Measurements from ENCODE around the gene HNRNPL.

- TF ChIP-seq CTCF (conservative IDR thresholded peaks at IDR 0.05) (no peak), EZH2 (IDR thresholded peaks at IDR 0.05; ENCODE audit: low read depth) (no peak)
These were observed 20.8 kb upstream of the HNRNPL start for GRCh38 chr19:38870612-38871011.

Measured in PC-9 (cell line).